GM19397 (cell line): Measurements from ENCODE around the gene TFRC.
"Not testable (repeated sequence)": the region's sequence is repeated elsewhere in the genome, so short reads cannot be mapped to it uniquely, and the experiment has no call there.

Source experiments
- ATAC-seq: cut with Tn5 transposase; IDR thresholded peaks from one replicate; pipeline ENCODE4 v1.9.1; 2021; ENCODE audit warnings: mild to moderate bottlenecking, moderate library complexity; ENCODE audit not compliant: unreplicated experiment

TFRC gene

DNA sequence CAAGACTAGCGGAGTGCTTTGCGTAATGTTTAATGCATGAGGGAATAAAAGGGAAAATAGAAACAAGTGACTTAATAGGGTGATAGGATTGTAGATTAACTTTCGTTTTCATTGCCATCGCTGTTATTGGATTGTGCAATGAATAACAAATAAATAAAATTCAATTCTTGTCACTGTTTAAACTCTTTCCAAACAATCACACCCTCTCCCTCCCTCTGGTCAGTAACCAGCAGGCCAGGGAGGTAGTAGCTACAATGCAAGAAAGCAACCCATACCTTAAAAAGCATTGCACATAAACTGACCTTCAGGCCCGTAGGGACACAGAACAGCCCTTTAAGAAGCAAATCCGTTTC lies 705 bp upstream of the TFRC start:
- ATAC-seq = no peak

DNA sequence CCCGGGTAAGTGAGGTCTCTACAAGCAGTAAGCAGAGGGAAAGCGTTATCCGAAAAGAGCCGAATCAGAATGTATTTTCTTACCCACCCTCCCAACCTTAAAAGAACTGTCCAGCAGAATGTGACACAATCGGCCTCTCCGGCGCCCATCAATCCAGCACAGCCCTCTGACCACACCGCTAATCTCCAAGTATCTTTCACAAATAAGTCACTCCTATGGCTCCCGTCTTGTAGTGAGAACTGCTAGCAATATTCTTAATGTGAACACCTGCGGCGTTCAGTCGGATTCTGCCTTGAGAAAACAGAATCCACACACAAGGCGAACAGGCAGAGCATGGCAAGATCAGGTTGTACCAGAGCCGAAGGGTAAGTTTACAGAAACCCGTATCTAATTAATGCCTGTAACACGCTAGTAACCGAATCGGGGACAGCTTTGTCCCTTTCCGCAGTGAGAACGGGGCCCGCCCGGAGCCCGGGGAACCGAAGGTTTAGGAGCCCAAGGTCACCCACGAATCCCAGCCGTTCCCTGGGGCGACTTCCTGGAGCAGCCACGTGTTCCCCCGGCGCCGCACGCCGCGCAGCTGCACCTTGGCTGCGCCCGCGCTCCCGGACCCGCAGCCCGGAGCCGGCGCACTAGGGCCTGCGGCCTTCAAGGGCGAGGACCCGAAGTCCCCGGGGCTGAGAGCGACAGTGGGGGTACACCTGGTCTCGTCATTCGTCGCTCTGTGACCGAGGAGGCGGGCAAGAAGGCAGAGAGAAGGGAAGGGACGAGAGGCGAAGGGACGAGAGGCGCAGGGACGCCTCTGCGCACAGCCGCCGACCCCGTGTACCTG lies 672 bp downstream of the TFRC start:
- peak; percentile 39 for ATAC-seq

GRCh38 chr3:196080101-196080846 lies 1.6 kb downstream of the TFRC start:
- not testable (repeated sequence) for ATAC-seq

DNA sequence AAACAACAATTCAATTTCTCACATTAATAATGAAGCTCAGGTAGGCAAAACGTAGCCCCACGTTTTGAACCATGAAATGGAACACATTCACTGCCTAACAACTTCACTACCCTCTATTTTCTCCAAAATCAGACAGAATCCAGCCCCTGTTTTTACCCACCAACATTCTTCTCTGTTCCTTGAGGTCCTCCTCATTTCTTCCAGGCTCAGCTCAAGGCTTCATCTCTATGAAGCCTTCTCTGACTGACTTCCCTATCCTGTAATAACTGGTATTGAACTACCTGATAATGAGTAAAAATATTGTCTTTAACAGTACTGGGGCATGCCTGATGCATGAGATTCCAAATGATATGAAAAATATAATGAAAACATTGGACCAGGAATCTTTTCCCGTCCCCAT lies 2.2 kb downstream of the TFRC start:
- no peak for ATAC-seq

GRCh38 chr3:196075013-196075412 lies 6.9 kb downstream of the TFRC start:
- ATAC-seq = no peak

DNA sequence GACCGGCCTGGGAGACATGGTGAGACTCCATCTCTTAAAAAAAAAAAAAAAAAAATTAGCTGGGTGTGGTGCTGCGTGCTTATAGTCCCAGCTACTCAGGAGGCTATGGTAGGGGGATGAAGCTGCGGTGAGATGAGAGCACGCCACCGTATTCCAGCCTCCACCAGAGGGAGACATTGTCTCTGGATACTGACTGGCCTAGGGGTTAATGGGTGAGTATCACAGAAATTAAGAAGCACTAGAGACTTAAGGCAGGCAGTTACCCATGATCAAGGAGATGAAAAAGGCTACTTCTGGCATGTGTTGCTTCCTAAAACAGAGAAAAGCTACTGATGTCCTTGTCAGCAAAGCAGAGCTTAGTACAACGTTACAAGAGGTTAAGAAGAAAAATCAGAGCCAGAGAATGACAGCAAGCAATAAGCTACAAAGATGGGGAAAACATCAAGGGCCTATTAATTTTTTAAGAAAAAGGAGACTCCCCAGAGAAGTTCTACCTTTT lies 8.6 kb downstream of the TFRC start:
- peak; percentile 65 for ATAC-seq

- ATAC-seq = no peak
Measured at GRCh38 chr3:196072313-196072712, 9.6 kb downstream of the TFRC start.

DNA sequence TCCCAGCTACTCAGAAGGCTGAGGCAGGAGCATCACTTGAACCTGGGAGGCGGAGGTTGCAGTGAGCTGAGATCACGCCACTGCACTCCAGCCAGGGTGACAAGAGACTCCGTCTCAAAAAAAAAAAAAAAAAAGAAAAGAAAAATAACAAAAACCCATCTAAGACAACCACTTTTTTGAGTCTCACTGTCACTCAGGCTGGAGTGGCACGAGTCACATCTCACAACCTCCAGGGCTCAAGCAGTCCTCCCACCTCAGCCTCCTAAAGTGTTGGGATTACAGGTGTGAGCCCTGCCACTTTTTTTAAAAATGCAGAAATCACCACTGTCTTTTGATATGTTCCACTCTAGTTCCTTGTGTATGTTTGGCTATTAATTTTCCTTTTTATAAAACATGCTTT lies 13.1 kb downstream of the TFRC start:
- ATAC-seq = not testable (repeated sequence)

DNA sequence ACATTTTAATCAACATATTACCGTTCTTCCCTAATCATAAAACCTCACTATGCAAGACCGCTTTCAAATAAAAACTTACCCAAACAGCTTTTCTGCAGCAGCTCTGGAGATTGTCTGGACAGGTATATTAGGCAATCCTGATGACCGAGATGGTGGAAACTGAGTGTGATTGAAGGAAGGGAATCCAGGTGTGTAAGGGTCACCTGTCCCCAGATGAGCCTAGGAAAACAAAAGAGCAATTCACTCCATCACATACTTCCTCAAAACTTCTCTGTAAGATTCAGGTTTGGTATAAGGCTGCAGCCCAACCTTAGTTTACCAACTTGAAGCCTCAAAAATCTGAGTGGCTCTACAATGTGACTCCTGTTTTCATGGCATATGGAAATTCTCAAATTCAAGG lies 14.5 kb downstream of the TFRC start:
- no peak for ATAC-seq

- ATAC-seq = no peak
Measured at GRCh38 chr3:196063971-196064370, 17.9 kb downstream of the TFRC start.

DNA sequence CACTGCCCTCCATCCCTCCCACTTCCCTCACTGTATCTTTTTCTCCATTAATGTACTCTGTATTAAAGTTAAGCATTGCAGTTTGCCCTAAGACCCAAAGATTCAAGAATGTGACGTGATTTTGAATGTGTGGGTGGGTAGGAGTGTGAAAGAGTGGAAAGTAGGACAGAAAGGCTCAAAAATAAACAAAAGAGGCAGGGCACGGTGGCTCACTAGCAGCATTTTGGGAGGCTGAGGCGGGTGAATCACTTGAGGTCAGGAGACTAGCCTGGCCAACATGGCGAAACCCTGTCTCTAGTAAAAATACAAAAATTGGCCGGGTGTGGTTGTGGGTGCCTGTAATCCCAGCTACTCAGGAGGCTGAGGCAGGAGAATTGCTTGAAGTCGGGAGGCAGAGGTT lies 18.4 kb downstream of the TFRC start:
- ATAC-seq = no peak

GRCh38 chr3:196063049-196063448 lies 18.8 kb downstream of the TFRC start:
- ATAC-seq = no peak

DNA sequence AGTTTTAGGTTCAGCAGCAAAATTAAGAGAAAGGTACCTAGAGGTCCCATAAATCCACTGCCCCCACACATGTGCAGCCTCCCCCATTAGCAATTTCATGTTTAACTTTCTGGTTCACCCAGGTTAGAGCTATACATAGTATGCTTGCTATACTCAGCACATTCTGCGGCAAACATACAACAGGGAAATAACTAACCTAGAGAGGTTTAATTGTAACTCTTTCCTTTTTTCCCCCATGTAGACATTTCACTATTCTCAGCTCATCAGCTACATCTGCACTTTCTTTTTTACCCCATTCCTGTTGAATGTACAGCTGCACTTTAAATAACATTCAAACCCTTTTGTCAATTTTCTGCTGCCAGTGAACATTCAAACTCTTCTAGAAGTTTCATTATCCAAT lies 21.1 kb downstream of the TFRC start:
- ATAC-seq = no peak

DNA sequence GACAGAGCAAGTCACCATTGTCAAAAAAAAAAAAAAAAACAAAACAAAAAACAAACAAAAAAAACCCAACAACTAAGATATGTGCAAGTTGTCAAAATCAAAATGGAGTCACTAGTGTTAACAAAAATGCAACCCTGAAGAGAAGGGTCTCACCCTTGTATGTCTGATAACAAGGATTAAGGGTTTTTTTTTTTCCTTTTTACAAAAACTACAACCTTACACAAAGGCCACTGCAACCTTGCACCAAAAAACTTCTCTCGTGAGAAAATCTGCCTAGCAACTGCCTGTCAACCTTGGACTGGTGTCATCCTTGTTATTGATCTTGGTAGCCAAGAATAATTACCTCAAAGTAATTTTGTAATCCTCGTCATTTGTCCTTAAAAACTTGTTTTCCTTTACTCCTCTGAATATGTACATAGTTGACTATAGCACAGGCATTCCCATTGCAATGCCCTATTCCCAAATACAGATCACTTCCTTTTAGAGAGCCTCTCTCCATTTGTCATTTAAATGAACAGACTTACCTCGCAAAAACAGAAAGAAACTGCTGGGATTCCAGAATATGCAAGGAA lies 24.0 kb downstream of the TFRC start:
- no peak for ATAC-seq

DNA sequence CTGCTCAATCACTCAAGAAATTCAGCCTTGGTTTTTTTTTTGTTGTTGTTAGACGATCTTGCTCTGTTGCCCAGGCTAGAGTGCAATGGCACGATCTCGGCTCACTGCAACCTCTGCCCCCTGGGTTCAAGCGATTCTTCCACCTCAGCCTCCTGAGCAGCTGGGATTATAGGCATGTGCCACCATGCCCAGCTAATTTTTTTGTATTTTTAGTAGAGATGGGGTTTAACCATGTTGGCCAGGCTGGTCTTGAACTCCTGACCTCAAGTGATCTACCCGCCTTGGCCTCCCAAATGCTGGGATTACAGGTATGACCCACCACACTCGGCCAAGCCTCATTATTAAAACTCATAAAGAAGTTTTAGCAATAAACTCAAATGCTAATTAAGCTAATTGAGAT lies 25.5 kb downstream of the TFRC start:
- not testable (repeated sequence) for ATAC-seq

DNA sequence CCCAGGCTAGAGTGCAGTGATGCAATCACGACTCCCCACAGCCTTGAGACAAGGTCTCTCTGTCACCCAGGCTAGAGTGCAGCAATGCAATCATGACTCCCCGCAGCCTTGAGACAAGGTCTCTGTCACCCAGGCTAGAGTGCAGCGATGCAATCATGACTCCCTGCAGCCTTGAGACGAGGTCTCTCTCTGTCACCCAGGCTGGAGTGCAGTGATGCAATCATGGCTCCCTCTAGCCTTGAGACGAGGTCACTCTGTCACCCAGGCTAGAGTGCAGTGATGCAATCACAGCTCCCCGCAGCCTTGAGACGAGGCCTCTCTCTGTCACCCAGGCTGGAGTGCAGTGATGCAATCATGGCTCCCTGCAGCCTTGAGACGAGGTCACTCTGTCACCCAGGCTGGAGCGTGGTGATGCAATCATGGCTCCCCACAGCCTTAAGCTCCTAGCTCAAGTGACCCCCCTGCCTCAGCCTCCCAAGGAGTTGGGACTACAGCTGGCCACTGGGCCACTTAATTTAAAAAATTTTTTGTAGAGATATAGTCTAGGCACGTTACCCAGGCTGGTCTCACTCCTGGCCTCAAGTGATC lies 26.1 kb downstream of the TFRC start:
- ATAC-seq = no peak

DNA sequence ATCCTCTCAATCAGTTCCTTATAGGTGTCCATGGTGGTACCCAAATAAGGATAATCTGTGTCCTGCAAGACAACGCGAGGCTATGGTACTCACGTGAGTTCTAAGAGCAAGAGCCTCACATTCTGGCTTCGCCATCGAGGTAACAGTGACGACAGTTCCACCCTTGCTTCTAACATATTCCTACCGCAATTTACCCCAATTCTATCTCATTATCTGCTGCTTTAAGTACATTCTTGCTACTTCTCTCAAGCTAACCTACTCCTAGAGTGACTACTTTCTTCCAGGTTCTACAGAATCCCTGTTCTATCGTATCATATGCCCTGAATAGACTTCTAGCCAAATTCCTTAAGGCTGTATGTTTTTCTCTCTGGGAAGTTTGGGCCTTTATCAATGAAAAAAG lies 26.6 kb downstream of the TFRC start:
- no peak for ATAC-seq

DNA sequence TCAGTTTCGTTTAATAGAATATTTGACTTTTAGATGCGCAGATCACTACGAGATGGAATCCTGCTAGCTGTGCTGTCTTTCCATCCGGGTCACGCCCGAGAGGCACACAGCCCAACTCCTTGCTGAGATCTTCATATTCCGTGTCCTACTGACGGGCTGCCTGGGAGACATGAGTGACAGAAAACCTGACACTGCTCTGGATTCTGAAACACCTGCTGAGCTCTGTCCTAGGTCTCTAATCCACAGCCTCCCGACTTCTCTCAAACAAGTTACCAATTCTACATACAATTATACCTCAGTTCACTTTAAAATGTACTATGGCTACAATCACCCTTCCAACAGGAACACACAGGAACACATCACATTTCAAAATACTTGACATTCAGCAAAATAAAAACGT lies 27.2 kb downstream of the TFRC start:
- ATAC-seq = no peak

DNA sequence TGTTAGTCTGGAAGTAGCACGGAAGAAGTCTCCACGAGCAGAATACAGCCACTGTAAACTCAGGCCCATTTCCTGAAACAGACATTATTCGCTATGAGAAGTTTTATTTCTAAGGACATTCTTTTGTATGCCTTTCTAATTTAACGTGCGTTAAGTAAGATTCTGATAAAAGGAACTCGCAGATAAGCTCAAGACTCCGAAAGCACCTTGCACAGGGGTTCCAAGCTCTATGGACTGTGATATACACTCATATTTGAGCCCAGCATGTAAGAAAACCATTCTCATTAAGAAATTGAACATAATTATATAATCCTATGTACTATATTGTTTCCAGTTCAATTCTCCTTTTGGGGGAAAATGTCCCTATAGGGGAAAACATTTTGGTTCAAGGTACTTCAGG lies 28.4 kb downstream of the TFRC start:
- ATAC-seq = no peak

DNA sequence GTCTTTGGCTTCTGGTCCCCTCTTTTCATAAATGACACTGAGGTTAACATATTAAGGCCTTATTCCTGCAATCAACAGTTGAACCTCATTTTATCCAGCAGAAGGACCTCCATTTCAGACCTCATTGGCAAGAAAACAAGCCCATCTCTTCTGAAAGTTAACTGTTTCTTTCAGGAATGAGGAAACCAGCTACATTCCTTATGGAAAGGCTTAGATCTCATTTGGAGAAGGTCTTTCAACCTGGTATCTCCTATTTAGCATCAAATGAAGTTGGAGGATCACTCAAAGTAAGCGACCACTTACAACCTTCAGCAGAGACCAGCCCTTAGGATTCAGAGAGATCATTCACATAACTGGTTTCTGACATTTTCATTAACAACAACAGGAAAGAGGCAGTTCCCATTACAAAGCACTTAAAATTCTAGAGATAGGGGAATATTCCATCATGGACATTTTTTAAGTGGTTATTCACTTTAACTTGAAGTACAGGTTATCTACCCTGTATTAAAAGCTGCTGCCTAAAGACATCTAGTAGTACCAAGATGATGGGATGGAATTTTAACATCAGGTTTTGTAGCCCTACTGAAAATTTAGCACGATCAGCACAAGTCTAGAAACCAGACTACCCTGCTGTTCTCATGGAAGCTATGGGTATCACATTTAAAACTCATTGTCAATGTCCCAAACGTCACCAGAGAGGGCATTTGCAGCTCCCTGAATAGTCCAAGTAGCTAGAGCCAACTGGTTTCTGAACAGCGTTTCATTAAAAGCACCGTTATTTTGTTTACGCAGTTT lies 30.4 kb downstream of the TFRC start:
- no peak for ATAC-seq

- no peak for ATAC-seq
Measured at GRCh38 chr3:196050597-196050996, 31.3 kb downstream of the TFRC start.
